CD4-positive, alpha-beta T cell treated with Interleukin-2 at 100 ng/mL for 4 hours (primary cell): Measurements from ENCODE around the gene ARL4C.

Source experiments
- DNase-seq: peaks from one replicate; pipeline ENCODE4 v3.0.0-alpha.2; 2020; ENCODE audit warnings: low spot score

The ARL4C gene

GRCh38 chr2:234447189-234447588 lies 49.7 kb downstream of the ARL4C start:
- no peak for DNase-seq

GRCh38 chr2:234446404-234447076 lies 50.3 kb downstream of the ARL4C start:
- peak; percentile 87 for DNase-seq

GRCh38 chr2:234444893-234445292 lies 52.0 kb downstream of the ARL4C start:
- peak; percentile 55 for DNase-seq

GRCh38 chr2:234444242-234444730 lies 52.6 kb downstream of the ARL4C start:
- no peak for DNase-seq
